CD4-positive, alpha-beta T cell treated with Interleukin-2 at 100 ng/mL for 4 hours (primary cell): ENCODE data around the gene GAGE12J.
"Not testable (repeated sequence)": the region's sequence is repeated elsewhere in the genome, so short reads cannot be mapped to it uniquely, and the experiment has no call there.

Experiments
- DNase-seq: peaks from one replicate; pipeline ENCODE4 v3.0.0-alpha.2; 2020; ENCODE audit warnings: low spot score

GAGE12J gene

GRCh38 chrX:49310371-49310770 is 11.5 kb upstream of the GAGE12J start:
- no peak for DNase-seq

- DNase-seq = no peak
These were observed 9.7 kb upstream of the GAGE12J start for GRCh38 chrX:49312176-49312575.

GRCh38 chrX:49316085-49316484 is 5.8 kb upstream of the GAGE12J start:
- no peak for DNase-seq

- DNase-seq = not testable (repeated sequence)
These were observed 429 bp downstream of the GAGE12J start for GRCh38 chrX:49322266-49322665.

- DNase-seq = not testable (repeated sequence)
These were observed 1.9 kb downstream of the GAGE12J start for GRCh38 chrX:49323735-49324134.

- DNase-seq = not testable (repeated sequence)
These were observed 8.6 kb downstream of the GAGE12J start for GRCh38 chrX:49330421-49330820.

GRCh38 chrX:49331282-49331681 is 9.4 kb downstream of the GAGE12J start, which contains the start of gene GAGE13:
Gene GAGE13 (plus strand): TSS chrX:49331582. CDS start chrX:49332738, 1,156 bp downstream.
- DNase-seq = not testable (repeated sequence)

GRCh38 chrX:49331841-49332240 is 10.0 kb downstream of the GAGE12J start:
- not testable (repeated sequence) for DNase-seq

GRCh38 chrX:49341449-49341848 is 19.6 kb downstream of the GAGE12J start:
- not testable (repeated sequence) for DNase-seq

GRCh38 chrX:49344496-49345175 is 22.8 kb downstream of the GAGE12J start:
- DNase-seq = not testable (repeated sequence)

- DNase-seq = not testable (repeated sequence)
These were observed 23.6 kb downstream of the GAGE12J start for GRCh38 chrX:49345402-49345801.

- peak; percentile 14 for DNase-seq
These were observed 24.3 kb downstream of the GAGE12J start for GRCh38 chrX:49346150-49346549.
